HG03139 (cell line): ENCODE data around the gene GPC6.

Experiments used
- ATAC-seq: cut with Tn5 transposase; IDR thresholded peaks from one replicate; pipeline ENCODE4 v1.9.1; 2021; ENCODE audit not compliant: unreplicated experiment

The GPC6 gene

DNA sequence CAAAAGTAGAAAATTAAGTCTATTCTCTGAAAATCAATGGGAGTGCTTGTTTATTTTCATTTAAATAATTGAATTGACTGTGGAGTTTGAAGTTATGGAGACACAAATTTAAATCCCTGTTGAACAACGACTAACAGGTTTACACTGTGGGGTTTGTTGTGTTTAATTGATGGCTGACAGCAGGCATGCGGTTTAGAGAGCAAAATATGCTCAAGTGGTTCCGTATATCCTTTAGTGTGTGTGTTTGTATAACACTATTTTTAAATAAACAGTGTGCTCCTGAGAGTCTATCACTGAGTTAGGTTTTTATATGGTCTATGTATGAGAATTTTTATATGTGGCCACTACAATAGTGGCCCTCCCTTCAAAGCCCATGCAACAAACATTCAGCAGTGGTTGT is 332.0 kb downstream of the GPC6 start:
- no peak for ATAC-seq

DNA sequence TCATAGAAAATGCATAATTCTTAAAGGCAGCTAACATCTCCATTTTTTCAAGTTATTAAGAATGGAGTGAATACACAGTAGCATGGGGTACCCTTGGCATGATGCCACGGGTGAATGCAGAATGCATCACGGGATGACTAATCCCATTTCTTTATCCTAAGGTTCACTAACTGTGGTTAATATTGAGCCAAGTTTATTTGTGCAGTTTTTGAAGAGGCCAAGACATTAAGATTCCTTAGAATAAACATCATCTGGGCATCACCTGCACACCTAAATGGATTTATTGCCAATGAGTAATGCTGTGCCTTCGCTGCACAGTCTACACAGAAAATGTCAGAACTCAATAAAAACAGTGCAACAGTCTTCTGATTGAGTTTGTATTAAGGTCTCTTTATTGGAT is 333.1 kb downstream of the GPC6 start:
- no peak for ATAC-seq

DNA sequence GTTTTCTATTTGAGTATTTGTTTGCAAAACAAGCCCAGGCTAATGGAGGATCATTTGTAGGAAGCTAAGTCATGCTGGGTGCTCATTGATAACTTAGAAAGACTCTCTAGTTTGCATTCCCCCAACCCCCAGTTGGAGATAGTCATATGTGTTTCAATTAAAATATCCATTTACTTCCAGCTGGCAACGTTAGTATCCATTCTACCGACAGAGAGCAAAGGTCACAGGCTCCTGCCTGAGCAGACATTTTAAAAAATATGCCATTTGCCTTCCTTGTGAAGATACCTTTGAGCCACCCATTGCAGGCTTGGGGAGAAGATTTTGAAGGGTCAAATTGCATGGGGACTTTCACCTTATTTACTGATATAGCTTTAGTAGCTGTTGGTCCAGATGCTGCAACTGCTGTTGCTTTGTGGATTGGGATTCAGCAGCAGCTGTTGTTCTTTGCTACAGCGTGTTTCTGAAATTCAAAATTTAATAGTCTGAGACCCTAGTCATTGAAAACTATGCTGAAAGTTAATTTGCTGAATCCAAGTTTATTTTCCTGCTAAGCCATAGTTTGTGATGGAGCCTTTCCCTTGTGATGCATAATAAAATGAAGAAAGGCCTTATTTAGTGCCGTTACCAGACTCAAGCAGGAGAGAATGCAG is 335.1 kb downstream of the GPC6 start:
- no peak for ATAC-seq

DNA sequence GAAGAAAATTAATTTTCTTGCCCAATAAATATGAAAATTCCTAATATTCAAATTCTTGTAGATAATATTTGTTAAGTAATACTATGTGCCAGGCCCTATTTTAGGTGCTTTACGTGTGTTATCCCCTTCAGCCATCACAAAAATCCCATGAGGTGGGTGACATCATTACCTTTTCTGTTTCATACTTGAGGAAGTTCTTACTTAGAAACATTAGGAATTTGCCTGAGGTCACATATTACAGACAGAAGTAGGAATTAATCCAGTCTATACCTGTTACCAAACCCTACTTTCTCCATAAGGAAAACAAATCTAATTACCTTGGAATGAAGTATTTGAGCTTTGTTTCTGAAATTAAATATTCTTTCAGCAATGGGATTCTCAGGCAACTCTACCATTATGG is 336.1 kb downstream of the GPC6 start:
- no peak for ATAC-seq

DNA sequence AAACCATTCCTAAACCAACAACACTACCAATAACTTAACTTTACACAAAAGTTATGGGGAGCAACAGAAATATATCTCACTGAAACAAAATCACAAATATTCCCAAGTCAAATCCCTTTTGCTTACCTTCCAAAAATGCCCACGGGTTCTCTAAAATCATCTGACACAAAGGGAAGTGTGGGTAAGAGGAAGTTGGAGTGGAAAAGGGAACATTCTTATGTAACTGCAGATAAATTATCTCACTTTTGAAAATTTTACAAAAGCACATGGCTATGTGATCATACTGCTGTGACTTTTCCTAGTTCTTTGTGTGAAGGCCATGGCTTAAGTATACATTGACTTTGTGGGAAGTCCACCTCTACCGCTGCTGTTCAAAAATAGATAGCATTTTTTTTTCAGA is 350.5 kb downstream of the GPC6 start:
- no peak for ATAC-seq

DNA sequence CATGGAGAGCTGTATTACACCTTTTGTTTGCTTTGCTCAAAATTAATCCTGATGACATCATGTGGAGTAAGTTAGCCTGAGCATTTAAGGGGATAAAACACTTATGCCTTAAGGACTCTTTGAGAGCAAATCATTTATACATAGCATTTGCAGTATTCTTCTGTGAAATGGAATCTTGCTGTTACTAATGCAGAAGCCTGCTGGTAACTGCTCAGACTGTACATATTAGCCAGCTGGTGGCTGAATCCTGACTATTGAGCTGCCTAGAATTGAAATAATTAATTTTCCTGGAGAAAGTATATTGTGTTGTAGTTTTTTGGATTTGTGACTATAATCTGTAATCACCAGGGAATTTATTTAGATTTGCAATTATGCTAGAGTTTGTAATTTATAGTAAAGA is 363.2 kb downstream of the GPC6 start:
- no peak for ATAC-seq

DNA sequence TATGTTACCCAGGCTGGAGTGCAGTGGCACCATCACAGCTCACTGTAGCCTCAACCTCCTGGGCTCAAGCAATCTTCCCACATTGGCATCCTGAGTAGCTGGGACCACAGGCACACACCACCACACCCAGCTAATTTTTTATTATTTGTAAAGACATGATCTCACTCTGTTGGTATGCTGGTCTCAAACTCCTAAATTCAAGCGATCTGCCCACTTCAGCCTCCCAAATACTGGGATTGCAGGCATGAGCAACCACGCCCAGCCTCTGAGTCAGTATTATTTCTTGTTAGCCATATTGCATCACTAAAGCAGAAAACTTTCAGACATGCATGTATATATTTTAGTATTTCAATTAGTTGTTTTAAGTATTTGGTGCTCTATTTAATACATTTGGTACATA is 376.4 kb downstream of the GPC6 start:
- ATAC-seq = no peak

DNA sequence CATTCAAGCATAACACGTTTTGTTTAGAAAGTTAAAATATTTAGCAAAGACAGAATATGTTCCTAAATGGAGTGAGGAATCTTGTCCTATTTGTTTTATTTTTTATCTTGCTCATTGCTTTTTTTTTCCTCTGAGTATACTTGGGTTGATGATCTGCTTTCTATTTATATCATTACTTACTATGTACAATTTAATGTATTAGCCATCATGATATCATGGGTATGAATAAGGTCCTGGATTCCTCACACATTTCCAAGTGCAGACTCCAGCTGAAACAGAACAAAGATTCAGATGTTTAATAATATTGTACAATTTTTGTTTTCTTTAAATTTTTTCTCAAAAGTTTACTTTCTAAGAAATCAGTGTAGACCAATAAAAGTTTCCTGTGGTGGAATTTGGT is 388.2 kb downstream of the GPC6 start:
- no peak for ATAC-seq

DNA sequence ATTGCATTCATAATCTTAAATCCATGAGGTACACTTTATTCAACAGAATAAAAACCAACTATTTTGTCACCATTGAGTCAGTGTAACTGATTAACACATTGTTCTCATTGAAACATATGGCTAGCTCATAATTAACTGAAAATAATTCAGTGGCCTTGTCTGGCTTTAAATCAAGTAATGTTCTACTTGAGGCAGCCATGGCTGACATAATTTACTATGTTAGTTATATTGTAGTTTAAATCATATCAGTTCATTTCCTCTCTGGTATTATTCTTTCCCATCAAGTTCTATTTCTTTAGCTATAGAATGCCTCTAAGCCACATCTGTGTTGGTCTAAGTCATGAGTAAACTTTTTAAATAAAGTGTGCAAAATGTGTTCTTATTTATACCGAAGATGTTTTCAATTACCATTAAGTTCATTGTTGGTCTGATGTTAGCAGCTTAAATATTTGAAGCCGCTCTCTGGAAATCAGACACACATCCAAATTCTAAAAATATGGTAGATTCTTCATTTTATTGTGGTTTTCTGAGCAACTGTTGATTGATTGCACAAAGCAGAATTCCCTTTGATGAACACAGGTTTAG is 393.7 kb downstream of the GPC6 start:
- ATAC-seq = no peak

DNA sequence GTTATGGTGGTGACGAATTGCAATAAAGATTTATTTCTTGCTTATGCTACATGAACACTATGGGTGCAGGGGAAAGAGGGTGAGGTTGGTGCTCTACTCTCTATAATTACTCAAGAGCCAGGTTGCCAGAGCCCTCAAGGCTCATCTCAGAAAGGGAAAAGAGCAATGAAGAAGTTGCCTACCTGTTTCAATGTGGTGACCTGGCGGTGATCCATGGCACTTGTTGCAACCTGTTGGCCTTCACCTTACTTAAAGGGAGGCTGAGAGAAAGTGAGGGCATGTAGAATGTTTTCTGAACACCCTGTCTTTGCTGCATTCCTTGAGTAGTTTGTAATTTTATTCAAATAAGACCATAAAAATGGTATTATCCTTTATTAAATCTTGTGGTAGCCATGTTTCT is 394.4 kb downstream of the GPC6 start:
- no peak for ATAC-seq

DNA sequence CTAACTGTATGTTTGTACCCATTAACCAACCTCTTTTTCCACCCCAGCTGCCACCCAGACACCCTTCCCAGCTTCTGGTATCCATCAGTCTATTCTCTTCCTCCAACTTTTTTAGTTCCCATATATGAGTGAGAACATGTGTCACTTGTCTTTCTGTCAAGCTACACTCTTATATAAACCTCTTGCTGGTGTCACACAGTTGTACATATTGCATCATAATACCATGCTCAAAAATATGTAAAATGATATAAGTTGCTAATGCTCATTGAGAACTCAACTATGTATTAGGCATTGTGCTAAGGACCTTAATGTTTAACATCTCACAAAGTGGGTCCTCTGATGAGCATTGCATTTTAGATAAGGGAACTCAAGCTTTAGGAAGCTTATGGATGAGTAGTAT is 395.4 kb downstream of the GPC6 start:
- no peak for ATAC-seq

DNA sequence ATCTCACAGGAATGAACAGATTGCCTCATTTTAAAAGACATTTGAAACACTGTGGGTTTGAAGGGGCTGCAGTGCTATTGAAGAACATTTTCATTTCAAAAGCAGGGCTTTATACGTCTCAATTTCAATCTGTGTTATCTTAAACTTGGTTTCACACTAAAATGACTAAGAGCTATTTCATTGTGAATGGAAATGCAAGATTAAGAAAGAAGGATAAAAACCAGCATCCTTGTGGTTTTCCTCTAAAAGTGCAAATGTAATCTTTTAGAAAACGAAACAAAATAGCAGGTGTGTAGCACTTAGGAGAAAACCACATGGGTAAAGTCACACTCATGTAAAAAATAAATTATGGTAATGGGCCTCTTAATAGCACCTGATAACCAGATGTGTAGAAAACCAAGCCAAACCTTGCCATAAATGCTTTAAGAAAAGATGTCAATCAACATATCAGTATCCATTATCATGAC is 397.7 kb downstream of the GPC6 start:
- no peak for ATAC-seq

DNA sequence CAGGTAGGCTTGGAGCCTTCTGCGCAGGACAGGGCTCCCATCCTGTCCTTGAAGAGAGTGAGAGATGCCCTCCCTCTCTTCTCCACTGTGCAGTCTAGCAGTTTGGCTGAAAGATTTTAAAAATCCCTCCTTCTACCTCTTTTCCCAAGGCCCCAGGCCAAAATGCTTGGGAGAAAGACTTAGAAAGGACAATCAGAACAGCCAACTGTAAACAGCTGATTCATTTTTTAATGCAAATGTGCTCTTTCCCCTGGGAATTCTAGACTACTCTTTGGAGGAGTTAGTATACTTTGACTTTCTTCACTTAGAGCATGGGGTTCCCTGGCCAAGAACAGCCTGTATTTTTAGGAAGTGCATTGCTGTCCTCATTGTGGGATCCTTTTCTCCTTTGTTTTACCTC is 398.9 kb downstream of the GPC6 start:
- no peak for ATAC-seq

DNA sequence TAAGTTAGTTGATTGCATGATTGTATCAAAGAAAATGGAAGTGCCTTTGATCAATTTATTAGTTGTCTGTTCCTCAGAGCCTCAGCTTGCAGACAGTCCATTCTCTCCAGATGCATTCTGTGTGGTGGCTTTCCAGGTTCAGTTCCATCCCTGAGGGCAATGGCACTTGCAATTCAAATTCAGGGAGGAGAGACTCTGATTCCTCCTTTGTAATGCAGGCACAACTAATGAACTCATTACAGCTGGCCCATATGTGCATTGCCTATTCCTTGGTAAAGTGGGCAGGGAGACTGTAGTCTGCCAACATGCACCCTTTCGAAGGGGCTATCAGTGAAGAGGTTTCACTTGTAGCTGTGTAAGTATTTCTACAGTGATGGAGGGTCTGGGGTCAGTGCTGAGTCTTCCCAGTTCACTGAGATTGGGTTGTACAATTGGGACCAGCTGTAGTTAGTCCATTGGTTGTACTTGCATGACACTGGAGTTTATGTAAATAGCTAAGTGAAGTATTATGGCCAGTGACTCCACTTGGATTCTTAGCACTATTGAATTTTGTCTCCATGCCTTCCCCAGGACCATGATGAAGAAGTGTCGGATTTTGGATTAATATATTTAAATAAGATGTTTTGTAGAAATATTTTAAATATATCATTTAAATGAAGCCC is 401.7 kb downstream of the GPC6 start:
- no peak for ATAC-seq

DNA sequence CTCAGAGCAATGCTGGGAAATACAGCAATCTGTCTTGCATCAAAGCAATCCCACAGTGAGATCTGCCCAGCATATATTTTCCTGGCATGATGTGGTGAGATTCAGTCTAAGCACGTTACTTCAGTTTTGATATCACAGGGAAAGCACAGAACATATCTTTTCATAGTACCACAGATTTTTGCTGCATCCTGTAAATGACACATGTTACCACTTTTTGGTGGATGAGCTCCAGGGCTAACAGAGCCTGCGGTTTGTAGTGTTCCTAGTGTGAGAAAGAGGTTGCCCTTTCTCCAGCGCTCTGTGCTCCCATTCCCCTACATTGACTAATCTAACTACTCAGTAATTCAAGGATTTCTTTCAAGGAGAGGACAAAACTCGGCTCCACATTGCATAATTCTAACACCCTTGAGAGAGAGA is 409.0 kb downstream of the GPC6 start:
- ATAC-seq = no peak

DNA sequence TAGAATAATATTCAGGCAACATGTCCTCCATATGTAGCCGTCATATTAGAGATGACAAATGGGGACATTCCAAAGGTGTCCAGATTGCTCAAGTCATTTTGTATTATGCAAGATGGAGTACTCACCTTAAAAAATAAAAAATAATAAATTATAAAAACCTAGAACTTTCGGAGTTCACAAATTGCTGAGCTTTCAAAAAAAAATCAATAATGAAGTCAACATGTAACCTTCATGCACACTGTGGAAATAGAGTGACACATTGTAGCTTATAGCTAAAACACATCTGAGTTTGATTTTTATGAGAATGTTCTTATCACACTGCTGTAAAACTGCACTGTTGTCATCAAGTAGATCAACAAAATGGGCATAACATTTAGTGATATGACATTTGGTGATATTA is 411.2 kb downstream of the GPC6 start:
- no peak for ATAC-seq

DNA sequence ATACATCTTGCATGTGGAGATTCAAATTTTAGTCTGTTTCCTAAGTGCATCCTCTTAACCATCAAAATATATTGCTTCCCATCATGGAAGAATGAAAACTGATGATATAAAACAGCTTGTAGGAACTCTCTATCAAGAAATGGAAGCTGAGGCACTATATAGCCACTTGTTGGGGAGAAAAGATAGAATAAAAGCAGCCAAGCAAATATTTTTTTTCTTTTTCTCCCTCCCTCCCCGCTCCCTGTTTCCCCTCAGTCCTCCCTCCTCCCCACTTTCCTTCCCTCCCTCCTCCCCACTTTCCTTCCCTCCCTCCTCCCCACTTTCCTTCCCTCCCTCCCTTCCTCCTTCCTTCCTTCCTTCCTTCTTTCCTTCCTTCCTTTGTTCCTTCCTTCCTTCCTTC is 413.8 kb downstream of the GPC6 start:
- no peak for ATAC-seq

DNA sequence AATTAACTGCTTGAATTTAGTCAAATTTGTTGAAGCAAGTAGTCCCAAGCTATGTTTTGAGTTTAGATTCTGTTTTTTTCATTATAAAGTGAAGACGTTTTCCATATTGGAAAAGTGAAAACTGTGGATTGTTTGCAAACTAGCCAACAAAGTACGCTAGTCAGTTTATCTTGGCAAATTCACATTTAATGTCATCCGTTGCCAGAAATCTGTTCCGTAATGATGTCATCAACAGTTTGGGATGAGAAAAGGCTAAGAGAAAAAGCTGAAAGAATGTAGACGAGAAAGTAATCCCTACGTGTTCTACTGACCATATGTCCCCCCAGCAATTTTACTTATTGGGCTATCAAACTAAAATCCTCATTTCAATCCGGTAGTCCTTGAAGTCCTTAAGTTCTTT is 419.6 kb downstream of the GPC6 start:
- ATAC-seq = no peak

DNA sequence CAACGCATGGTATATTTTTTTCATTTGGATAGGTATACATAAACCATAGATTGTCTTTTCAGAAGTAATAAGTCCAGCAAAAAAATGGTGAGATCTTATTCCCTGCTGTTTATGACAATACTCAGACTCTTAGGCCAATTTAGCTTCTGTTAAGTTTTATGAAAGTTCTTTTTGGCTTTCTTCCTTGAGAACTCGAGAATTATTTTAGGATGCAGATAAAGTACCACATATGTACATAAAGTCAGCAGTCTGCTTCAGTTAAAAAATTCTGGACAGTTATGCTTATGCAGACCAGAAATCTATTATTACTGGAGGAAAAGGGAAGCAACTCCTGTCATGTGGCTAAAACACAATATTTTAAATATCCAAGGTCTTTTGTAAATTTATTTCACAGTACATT is 422.9 kb downstream of the GPC6 start:
- no peak for ATAC-seq

DNA sequence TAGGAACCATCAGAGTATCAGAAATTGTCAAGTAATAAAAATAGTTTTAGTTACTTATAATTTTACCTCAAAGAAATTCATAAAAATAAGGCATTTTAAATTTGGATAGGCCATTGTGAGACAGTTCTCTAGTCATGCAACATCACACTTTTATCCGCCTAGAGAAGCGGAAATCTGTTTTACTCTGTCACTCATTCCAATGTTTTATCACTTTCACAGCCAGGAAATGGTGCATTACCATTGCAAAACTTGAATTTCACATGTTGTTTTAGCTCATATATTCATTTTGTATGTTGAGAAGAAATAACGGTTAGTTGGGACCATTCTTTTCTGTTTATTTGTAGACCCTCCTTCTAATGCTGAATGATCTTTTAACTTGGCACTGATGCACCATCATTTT is 427.2 kb downstream of the GPC6 start:
- no peak for ATAC-seq

DNA sequence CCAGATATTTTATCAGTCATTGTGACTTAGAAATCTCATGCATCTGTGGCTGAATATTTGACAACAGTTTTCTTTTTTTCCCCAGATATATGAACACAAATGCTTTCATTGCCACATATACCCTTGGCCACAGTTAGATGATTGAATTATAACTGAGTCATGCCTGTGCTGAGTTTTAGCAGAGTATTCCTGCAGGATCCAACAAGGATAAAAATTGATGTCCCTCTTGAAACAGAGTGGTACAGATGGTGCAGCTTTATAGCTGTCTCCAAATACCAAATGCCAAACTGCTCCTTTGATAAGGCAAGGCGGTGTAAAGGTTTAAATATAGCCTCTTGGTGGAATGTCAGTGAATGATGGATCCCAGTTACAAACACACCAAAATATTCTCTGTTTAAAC is 428.5 kb downstream of the GPC6 start:
- no peak for ATAC-seq

DNA sequence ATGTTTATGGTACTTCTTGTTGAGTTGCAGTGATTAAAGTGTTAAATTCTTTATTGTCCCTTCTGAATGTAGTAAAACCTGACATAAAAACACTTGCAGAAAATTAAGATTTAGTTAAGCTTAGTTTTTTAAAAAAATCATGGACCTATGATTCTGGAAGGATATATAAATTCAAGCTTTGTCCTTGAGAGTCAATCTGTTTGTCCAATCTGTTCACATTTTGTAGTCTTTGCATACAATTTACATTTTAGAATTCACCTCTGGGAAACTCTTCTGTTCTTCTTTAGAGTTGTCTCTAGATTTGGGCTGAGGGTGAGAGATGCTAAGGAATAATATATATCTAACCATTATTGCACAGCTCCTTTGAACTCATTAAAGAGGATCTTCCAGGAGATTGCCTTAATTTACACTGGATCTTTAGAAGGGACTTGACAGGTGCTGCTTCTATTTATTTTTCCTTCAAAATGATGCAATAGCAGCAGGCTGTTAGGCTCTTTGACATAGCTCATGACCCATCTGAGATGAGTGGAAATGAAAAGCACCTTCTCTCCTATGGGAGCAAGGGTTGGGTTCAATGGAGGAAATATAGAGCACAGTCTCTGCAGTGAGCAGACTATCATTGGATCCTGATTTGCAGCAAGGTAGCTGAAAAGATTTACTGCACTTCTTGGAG is 433.9 kb downstream of the GPC6 start:
- ATAC-seq = no peak
